Measurements from ENCODE around the gene CAND2. TPM values are rescaled to one million over a fixed set of nuclear protein-coding genes. Genes with fewer than 3 reads are reported as not detected.

The CAND2 gene
- total and polyA plus RNA-seq, 9 of the 15 experiments (the other 6 are each of a cell fraction or from before 2014, with no cell fraction given) = 0.91 to 14.9 (median 4.3) TPM

DNA sequence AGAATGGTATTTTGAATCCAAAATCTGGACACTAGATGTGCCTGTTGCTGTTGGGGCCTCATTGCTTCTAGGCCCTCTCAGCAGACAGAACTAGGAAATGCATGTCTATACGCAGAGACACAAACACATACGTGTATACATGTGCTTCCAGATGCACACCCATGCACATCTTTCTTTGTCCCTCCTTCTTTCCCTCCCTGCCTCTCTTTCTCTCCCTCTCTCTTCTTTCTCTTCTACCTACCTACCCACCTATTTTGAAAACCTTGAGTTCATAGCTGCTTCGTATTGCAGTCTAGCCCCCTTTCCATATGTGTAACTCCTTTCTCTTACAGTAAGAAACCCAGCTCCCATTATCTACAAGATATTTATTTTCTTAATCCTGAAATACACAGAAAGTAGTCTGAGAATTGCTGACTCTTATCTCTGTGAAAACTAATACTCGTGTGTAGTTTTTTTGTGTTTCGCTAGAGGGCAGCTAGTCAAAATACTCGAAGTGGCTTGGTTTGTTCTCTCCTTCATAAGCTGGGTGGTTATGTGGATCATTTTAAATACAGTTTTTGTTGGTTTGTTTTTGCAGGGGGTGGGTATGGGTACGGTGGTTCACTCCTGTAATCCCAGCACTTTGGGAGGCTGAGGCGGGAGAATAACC is 26.4 kb downstream of the CAND2 start (continued):
- TF ChIP-seq EP400 (IDR thresholded peaks at IDR 0.05) (no peak), EGR1 (conservative IDR thresholded peaks at IDR 0.05) (peak; percentile 74), ZNF134 (CRISPR knock-in tag; conservative IDR thresholded peaks at IDR 0.05) (no peak), EHMT2 (IDR thresholded peaks at IDR 0.05) (peak; percentile 42; the same call in 1 of the 2 replicates), NCOA2 (IDR thresholded peaks at IDR 0.05; ENCODE audit: partially characterized antibody in 2 of 2) (no peak), GABPB1 (CRISPR knock-in tag; IDR thresholded peaks at IDR 0.05) (no peak), ZNF740 (CRISPR knock-in tag; IDR thresholded peaks at IDR 0.05) (no peak), ZNF740 (tag; IDR thresholded peaks at IDR 0.05) (no peak), ZNF316 (IDR thresholded peaks at IDR 0.05) (peak; percentile 95), ZNF511 (CRISPR knock-in tag; IDR thresholded peaks at IDR 0.05) (no peak), ATF7 (IDR thresholded peaks at IDR 0.05) (no peak), ARID1B (IDR thresholded peaks at IDR 0.05) (no peak), SMC3 (conservative IDR thresholded peaks at IDR 0.05; ENCODE audit: insufficient read depth, low read depth, low read length) (0 out of 2 replicates have a peak, but pooled peaks have one; percentile 30), PTBP1 (IDR thresholded peaks at IDR 0.05; ENCODE audit: low read depth, low read length) (no peak), TBP (optimal IDR thresholded peaks at IDR 0.05; ENCODE audit: low read depth, low read length) (no peak), SRSF9 (IDR thresholded peaks at IDR 0.05; ENCODE audit: borderline replicate concordance, low read depth, low read length) (no peak), PHB2 (IDR thresholded peaks at IDR 0.05; ENCODE audit: low read depth) (no peak), THRAP3 (IDR thresholded peaks at IDR 0.05; ENCODE audit: borderline replicate concordance) (0 out of 2 replicates have a peak, but pooled peaks have one; percentile 20), RBM22 (IDR thresholded peaks at IDR 0.05; ENCODE audit: low read depth, low read length, poor library complexity, severe bottlenecking) (no peak)
- TF ChIP-seq, protein P1, sequence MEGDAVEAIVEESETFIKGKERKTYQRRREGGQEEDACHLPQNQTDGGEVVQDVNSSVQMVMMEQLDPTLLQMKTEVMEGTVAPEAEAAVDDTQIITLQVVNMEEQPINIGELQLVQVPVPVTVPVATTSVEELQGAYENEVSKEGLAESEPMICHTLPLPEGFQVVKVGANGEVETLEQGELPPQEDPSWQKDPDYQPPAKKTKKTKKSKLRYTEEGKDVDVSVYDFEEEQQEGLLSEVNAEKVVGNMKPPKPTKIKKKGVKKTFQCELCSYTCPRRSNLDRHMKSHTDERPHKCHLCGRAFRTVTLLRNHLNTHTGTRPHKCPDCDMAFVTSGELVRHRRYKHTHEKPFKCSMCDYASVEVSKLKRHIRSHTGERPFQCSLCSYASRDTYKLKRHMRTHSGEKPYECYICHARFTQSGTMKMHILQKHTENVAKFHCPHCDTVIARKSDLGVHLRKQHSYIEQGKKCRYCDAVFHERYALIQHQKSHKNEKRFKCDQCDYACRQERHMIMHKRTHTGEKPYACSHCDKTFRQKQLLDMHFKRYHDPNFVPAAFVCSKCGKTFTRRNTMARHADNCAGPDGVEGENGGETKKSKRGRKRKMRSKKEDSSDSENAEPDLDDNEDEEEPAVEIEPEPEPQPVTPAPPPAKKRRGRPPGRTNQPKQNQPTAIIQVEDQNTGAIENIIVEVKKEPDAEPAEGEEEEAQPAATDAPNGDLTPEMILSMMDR (IDR thresholded peaks at IDR 0.05 in 2 of 3, conservative IDR thresholded peaks at IDR 0.05 in 1 of 3; ENCODE audit: insufficient read depth in 2 of 3, low read depth in 1 of 3, low read length in 3 of 3) = peak; percentile 52 to 74 (median 57); a peak in 4 of 6 replicates
- TF ChIP-seq, protein P2, sequence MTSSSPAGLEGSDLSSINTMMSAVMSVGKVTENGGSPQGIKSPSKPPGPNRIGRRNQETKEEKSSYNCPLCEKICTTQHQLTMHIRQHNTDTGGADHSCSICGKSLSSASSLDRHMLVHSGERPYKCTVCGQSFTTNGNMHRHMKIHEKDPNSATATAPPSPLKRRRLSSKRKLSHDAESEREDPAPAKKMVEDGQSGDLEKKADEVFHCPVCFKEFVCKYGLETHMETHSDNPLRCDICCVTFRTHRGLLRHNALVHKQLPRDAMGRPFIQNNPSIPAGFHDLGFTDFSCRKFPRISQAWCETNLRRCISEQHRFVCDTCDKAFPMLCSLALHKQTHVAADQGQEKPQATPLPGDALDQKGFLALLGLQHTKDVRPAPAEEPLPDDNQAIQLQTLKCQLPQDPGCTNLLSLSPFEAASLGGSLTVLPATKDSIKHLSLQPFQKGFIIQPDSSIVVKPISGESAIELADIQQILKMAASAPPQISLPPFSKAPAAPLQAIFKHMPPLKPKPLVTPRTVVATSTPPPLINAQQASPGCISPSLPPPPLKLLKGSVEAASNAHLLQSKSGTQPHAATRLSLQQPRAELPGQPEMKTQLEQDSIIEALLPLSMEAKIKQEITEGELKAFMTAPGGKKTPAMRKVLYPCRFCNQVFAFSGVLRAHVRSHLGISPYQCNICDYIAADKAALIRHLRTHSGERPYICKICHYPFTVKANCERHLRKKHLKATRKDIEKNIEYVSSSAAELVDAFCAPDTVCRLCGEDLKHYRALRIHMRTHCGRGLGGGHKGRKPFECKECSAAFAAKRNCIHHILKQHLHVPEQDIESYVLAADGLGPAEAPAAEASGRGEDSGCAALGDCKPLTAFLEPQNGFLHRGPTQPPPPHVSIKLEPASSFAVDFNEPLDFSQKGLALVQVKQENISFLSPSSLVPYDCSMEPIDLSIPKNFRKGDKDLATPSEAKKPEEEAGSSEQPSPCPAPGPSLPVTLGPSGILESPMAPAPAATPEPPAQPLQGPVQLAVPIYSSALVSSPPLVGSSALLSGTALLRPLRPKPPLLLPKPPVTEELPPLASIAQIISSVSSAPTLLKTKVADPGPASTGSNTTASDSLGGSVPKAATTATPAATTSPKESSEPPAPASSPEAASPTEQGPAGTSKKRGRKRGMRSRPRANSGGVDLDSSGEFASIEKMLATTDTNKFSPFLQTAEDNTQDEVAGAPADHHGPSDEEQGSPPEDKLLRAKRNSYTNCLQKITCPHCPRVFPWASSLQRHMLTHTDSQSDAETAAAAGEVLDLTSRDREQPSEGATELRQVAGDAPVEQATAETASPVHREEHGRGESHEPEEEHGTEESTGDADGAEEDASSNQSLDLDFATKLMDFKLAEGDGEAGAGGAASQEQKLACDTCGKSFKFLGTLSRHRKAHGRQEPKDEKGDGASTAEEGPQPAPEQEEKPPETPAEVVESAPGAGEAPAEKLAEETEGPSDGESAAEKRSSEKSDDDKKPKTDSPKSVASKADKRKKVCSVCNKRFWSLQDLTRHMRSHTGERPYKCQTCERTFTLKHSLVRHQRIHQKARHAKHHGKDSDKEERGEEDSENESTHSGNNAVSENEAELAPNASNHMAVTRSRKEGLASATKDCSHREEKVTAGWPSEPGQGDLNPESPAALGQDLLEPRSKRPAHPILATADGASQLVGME (CRISPR knock-in tag; IDR thresholded peaks at IDR 0.05) = no peak

Data from K562 (cell line).